Endothelial cell of umbilical vein (primary cell): ENCODE data around the gene HAPLN2.

Experiments
- POLR2A ChIP-seq: IDR thresholded peaks from 2 replicates; pipeline ENCODE4 v1.6.1; 2012; ENCODE audit warnings: low read depth, mild to moderate bottlenecking, control low read depth, low read length
- POLR2AphosphoS5 ChIP-seq: IDR thresholded peaks from 2 replicates; pipeline ENCODE4 v1.6.1; 2012; ENCODE audit warnings: low read depth, mild to moderate bottlenecking, control low read depth, low read length, moderate library complexity; ENCODE audit not compliant: insufficient read depth
- TF ChIP-seq, protein P1 (sequence below), 2 donors: IDR thresholded peaks; 1 replicate in 1 of 2; 2 replicates in 1 of 2; pipeline ENCODE4 v1.5.1; 2011; ENCODE audit warnings: low read length in 2 of 2, mild to moderate bottlenecking in 2 of 2, moderate library complexity in 2 of 2, control low read depth in 1 of 2, inconsistent platforms in 1 of 2, low read depth in 1 of 2; ENCODE audit not compliant: insufficient read depth in 1 of 2; ENCODE audit errors: extremely low read depth in 1 of 2
- TF ChIP-seq, protein P2 (sequence below): IDR thresholded peaks from 2 replicates; pipeline ENCODE4 v1.6.1; 2011; ENCODE audit not compliant: insufficient read depth, insufficient read length

DNA sequence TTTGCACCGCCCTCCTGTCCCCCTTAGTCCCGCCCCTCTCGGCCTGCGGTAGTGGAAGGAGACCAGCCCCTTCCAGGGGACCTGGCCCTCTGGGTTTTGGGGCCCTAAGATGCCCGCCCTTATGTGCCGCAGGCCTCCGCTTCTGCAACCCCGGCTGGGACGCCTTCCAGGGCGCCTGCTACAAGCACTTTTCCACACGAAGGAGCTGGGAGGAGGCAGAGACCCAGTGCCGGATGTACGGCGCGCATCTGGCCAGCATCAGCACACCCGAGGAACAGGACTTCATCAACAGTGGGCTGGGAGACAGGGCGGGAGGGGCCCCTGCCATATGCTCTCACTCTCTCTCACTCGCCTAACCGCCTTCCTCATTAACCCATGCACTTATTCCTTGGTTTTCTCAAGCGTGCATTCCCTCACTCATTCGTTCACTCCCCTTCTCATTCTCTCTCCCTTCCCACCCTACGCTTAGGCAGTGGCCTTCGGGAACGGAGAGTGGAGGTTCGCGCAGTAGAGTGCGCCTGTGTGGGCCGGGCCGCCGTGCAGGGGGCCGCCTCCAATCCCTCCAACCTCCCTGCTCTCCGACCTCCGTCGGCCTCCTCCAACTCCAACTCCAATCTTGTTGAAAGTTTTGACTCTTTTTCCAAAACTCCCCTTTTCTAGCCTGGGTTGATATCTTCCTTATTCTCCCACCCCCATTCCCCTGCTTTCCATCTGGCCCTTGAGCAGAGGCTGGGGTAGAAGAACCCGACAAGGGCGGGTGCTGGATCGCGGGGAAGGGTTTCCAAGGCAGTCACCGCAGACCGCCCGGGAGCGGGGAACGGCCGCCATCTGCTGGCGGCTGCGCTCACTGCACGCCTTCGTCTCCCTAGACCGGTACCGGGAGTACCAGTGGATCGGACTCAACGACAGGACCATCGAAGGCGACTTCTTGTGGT lies 37.9 kb downstream of the HAPLN2 start:
- TF ChIP-seq, protein P1, sequence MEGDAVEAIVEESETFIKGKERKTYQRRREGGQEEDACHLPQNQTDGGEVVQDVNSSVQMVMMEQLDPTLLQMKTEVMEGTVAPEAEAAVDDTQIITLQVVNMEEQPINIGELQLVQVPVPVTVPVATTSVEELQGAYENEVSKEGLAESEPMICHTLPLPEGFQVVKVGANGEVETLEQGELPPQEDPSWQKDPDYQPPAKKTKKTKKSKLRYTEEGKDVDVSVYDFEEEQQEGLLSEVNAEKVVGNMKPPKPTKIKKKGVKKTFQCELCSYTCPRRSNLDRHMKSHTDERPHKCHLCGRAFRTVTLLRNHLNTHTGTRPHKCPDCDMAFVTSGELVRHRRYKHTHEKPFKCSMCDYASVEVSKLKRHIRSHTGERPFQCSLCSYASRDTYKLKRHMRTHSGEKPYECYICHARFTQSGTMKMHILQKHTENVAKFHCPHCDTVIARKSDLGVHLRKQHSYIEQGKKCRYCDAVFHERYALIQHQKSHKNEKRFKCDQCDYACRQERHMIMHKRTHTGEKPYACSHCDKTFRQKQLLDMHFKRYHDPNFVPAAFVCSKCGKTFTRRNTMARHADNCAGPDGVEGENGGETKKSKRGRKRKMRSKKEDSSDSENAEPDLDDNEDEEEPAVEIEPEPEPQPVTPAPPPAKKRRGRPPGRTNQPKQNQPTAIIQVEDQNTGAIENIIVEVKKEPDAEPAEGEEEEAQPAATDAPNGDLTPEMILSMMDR (IDR thresholded peaks at IDR 0.05; ENCODE audit: extremely low read depth in 1 of 2, insufficient read depth in 1 of 2, low read depth in 1 of 2, low read length in 2 of 2), result peak; percentile 95 to 100
- TF ChIP-seq, protein P2, sequence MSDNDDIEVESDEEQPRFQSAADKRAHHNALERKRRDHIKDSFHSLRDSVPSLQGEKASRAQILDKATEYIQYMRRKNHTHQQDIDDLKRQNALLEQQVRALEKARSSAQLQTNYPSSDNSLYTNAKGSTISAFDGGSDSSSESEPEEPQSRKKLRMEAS, result no peak
- no peak for TF ChIP-seq POLR2AphosphoS5
- TF ChIP-seq POLR2A, result no peak
